Natural killer cell (primary cell): ENCODE measurements around the gene SWSAP1. TPM values are rescaled to one million over a fixed set of nuclear protein-coding genes. Genes with fewer than 3 reads are reported as not detected.

ENCODE experiments used
- ATAC-seq, 3 donors: fragments of 150-1000 bp in 2 of 3; fragments of 200-7000 bp in 1 of 3; cut with Tn5 transposase; 1 replicate in 1 of 3; 2 replicates in 2 of 3; pipeline ENCODE4 v1.10.0; 2021; ENCODE audit warnings: mild to moderate bottlenecking in 2 of 3, moderate library complexity in 2 of 3
- DNase-seq, 2 donors: peaks; one replicate each; pipeline versions ENCODE4 v3.0.0 to v3.0.0-alpha.2; 2013 to 2021; ENCODE audit warnings: mixed read lengths in 1 of 2
- H3K27ac ChIP-seq: one replicate; pipeline ENCODE4 v1.5.1; 2013; ENCODE audit warnings: mild to moderate bottlenecking, low read length
- H3K27me3 ChIP-seq: one replicate; pipeline ENCODE4 v1.6.1; 2013; ENCODE audit warnings: low read length; ENCODE audit not compliant: control insufficient read depth, insufficient read depth
- H3K36me3 ChIP-seq: one replicate; pipeline ENCODE4 v1.6.1; 2013; ENCODE audit warnings: low read length; ENCODE audit not compliant: control insufficient read depth, insufficient read depth
- H3K4me1 ChIP-seq: one replicate; pipeline ENCODE4 v1.6.1; 2013; ENCODE audit warnings: low read length; ENCODE audit not compliant: control insufficient read depth, insufficient read depth
- H3K4me3 ChIP-seq: one replicate; pipeline ENCODE4 v1.5.1; 2013; ENCODE audit warnings: low read length
- H3K9me3 ChIP-seq: one replicate; pipeline ENCODE4 v1.6.1; 2013; ENCODE audit warnings: low read length; ENCODE audit not compliant: control insufficient read depth, insufficient read depth
- H3K27ac Mint-ChIP-seq, 2 donors: one replicate each; pipeline ENCODE4 v1.8.0; 2022; ENCODE audit warnings: mild to moderate bottlenecking in 2 of 2, mixed read lengths in 2 of 2, moderate library complexity in 1 of 2
- H3K27me3 Mint-ChIP-seq, 2 donors: one replicate each; pipeline ENCODE4 v1.8.0; 2022; ENCODE audit warnings: low read depth in 2 of 2, mixed read lengths in 2 of 2
- H3K36me3 Mint-ChIP-seq: one replicate; pipeline ENCODE4 v1.8.0; 2022; ENCODE audit warnings: mixed read lengths
- H3K4me1 Mint-ChIP-seq, 2 donors: one replicate each; pipeline ENCODE4 v1.8.0; 2022; ENCODE audit warnings: mixed read lengths in 2 of 2
- H3K4me3 Mint-ChIP-seq: one replicate; pipeline ENCODE4 v1.8.0; 2022; ENCODE audit warnings: mild to moderate bottlenecking, moderate library complexity, mixed read lengths
- H3K9me3 Mint-ChIP-seq, 2 donors: one replicate each; pipeline ENCODE4 v1.8.0; 2022; ENCODE audit warnings: mixed read lengths in 2 of 2
- WGBS: methylation state at CpG from one replicate; pipeline ENCODE4 v1.1.7; 2013; ENCODE audit warnings: missing lambda C conversion rate; ENCODE audit not compliant: insufficient coverage; 5-methylcytosine and 5-hydroxymethylcytosine counted together
- intact Hi-C: fragments of 100-400 bp; cut with micrococcal nuclease; formaldehyde crosslinking; loops from one replicate; pipeline ENCODE4 v1.14.2; 2022
- total RNA-seq, 4 donors: library from RNA; stranded (reverse); fragments of 120-200 nt in 1 of 4; gene quantifications; one replicate each; pipeline versions ENCODE4 v1.2.3 to v1.2.4, GENCODE V29; 2013 to 2022
- TF ChIP-seq, protein P1 (sequence below): fragments of 200-600 bp; IDR thresholded peaks from one replicate; pipeline ENCODE4 v1.8.0; 2022; ENCODE audit warnings: antibody characterized with exemption

Gene SWSAP1
- total RNA-seq, 3 donors from 2014 or later (not counting 1 experiment from before 2014, with no cell fraction given): 2.1 to 2.9 (median 2.8) TPM

DNA sequence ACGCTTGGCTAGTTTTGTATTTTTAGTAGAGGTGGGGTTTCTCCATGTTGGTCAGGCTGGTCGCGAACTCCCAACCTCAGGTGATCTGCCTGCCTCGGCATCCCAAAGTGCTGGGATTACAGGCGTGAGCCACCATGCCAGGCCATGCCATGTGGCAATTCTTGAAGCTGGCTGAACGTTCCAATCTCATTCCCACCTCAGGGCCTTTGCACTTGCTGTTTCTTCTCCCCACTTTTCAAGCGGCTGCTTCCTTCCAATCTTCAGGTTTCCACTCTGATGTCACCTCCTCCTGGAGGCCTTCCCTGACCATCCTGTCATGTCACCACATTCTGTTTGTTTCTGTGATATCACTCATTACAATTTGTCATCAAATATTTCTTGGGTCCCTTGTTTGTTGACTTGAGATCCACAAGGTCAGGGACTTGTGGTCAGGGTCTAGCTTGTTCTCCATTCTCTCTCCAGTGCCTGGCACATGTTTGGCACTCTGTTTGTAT lies 5.4 kb downstream of the SWSAP1 start:
- no peaks in the 10 kb centered on the region for H3K36me3 Mint-ChIP-seq
- peak overlapping the region; percentile 98 for H3K4me3 Mint-ChIP-seq
- H3K4me3 ChIP-seq: no peak overlapping the region
- H3K9me3 Mint-ChIP-seq: no peaks in the 10 kb centered on the region
- H3K4me1 ChIP-seq: peaks cover 64% of the 10 kb centered on the region
- no peaks in the 10 kb centered on the region for H3K9me3 ChIP-seq
- H3K27ac Mint-ChIP-seq: peak overlapping the region; percentile 92 to 97
- peak overlapping the region; percentile 90 for H3K27ac ChIP-seq
- intact Hi-C loops: loop anchor here (5.0 to 10.0 kb wide), 2 partner anchors 42 to 125 kb away; partner anchors contain the start of gene ZNF653
- H3K27me3 Mint-ChIP-seq: peaks cover 0 to 22% of the 10 kb centered on the region in 2 donors
- peaks cover 29 to 37% of the 10 kb centered on the region in 2 donors for H3K4me1 Mint-ChIP-seq
- H3K36me3 ChIP-seq: no peaks in the 10 kb centered on the region
- DNase-seq (no peak), ATAC-seq (no peak)
- TF ChIP-seq, protein P1, sequence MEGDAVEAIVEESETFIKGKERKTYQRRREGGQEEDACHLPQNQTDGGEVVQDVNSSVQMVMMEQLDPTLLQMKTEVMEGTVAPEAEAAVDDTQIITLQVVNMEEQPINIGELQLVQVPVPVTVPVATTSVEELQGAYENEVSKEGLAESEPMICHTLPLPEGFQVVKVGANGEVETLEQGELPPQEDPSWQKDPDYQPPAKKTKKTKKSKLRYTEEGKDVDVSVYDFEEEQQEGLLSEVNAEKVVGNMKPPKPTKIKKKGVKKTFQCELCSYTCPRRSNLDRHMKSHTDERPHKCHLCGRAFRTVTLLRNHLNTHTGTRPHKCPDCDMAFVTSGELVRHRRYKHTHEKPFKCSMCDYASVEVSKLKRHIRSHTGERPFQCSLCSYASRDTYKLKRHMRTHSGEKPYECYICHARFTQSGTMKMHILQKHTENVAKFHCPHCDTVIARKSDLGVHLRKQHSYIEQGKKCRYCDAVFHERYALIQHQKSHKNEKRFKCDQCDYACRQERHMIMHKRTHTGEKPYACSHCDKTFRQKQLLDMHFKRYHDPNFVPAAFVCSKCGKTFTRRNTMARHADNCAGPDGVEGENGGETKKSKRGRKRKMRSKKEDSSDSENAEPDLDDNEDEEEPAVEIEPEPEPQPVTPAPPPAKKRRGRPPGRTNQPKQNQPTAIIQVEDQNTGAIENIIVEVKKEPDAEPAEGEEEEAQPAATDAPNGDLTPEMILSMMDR: no peak
- 95% methylated on average over 7 of the region's 7 CpGs for WGBS
- peaks cover 14% of the 10 kb centered on the region for H3K27me3 ChIP-seq

DNA sequence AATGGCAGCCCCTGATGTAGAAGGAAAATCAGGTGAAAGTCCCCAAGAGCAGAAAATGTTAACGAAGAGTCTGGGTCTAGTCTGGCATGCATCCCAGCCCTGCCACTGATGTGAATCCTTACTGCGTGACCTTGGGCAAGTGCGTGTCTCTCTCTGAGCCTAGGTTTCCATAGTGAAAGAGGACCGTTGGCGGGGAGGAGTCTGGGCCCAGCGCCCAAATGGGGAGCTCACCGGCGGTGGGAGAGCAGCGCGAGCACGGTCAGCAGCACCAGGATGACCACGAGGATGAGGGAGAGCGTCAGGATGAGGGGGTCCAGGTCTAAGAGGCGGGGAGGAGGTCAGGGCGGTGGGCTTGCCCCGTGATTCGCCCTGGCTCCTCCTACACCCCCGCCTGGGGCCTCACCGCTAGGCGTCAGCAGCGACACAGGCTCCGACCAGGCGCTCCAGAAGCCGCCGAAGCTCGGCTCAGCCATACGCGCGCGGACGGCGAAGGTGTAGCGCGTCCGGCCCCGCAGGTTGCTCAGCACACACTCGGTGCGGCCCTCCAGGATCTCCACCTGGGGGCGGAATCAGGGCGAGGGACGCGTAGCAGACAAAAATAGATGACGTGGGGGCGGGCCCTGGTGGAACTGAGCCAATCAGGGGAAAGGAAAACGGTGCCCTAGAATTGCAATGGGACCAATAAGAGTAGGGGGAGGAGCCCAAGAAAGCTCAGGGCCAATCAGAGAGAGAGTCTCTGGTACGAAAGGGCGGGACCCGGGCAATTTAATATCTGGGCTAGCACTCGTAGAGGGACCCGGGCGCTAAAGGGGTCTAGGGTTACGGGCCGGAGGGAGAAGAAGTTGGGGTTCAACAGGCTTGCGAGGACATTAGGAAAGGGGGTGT lies 6.4 kb downstream of the SWSAP1 start:
- WGBS: 1% methylated on average over 54 of the region's 54 CpGs
- TF ChIP-seq, protein P1: peak; percentile 71
- Mint-ChIP-seq H3K4me1 (peaks cover 29 to 37% of the 10 kb centered on the region in 2 donors), H3K27ac (peak overlapping the region; percentile 92 to 97), H3K27me3 (peaks cover 0 to 22% of the 10 kb centered on the region in 2 donors), H3K36me3 (no peaks in the 10 kb centered on the region), H3K4me3 (peak overlapping the region; percentile 98), H3K9me3 (no peaks in the 10 kb centered on the region)
- ATAC-seq (peak; percentile 81 to 92 (median 83)), DNase-seq (peak; percentile 94 to 98)
- intact Hi-C loops: loop anchor here (1.0 to 5.0 kb wide), 5 partner anchors 35 to 101 kb away; partner anchors contain the start of genes CCDC159, ODAD3, PRKCSH and TMEM205
- peaks cover 56% of the 10 kb centered on the region for H3K4me1 ChIP-seq
- peak overlapping the region; percentile 90 for H3K27ac ChIP-seq
- H3K4me3 ChIP-seq: peak overlapping the region; percentile 63
- peaks cover 14% of the 10 kb centered on the region for H3K27me3 ChIP-seq
- no peaks in the 10 kb centered on the region for H3K36me3 ChIP-seq
- H3K9me3 ChIP-seq: no peaks in the 10 kb centered on the region

DNA sequence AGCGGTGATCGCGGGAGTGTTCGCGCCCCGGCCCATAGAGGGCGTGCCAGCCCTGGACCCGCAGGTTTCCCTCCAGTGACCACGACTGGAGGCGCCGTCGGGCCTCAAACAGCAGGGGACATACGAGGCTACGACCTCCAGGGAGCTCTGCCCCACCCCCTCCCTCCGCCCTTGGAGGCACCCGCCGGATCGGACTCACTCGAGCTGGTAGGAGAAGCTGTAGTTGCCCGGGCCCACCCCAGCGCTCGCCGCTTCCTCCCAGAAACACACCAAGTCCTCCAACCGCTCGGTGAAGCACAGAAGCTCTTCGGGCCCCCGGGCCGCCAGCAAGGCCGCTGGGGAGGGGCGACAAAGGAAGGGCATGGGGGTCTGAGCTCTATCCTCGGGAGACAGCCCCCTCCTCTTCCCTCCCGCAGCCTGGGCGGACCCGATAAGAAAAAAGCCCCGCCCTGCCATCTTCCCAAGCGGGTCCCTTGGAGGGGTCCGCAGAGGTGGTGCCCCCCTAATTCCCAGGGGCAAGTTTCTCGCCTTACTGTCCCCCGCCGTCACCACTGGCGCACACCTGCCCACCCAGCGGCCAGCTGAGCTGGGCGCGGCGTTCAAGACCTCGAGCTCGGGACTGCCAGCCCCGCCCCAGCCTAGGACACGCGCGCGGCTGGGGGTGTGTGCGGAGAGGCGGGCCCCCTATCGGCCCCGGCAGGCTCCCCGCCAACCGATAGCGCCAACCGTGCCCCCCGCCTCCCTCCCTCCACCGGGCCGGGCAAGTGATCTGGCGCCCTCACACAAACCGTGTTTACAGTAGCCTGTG lies 8.6 kb downstream of the SWSAP1 start:
- peak overlapping the region; percentile 72 for H3K4me3 Mint-ChIP-seq
- peak; percentile 44 to 63 for DNase-seq
- Histone ChIP-seq H3K27me3 (peaks cover 14% of the 10 kb centered on the region), H3K4me1 (peaks cover 49% of the 10 kb centered on the region), H3K27ac (no peak overlapping the region), H3K4me3 (peak overlapping the region; percentile 28), H3K36me3 (no peaks in the 10 kb centered on the region), H3K9me3 (no peaks in the 10 kb centered on the region)
- no peaks in the 10 kb centered on the region for H3K36me3 Mint-ChIP-seq
- H3K4me1 Mint-ChIP-seq: peaks cover 23 to 32% of the 10 kb centered on the region in 2 donors
- no peaks in the 10 kb centered on the region for H3K9me3 Mint-ChIP-seq
- H3K27me3 Mint-ChIP-seq: peaks cover 0 to 22% of the 10 kb centered on the region in 2 donors
- WGBS: under 1% methylated on average over 65 of the region's 65 CpGs
- H3K27ac Mint-ChIP-seq: peak overlapping the region; percentile 92 to 97
- TF ChIP-seq, protein P1: peak; percentile 70
- no peak for ATAC-seq
- intact Hi-C loops: loop anchor here (5.0 kb wide), 1 partner anchor 39 kb away; no protein-coding TSS in a partner anchor
